HG03520 (cell line): ENCODE data around the gene ARID5A.

Experiments used
- ATAC-seq: cut with Tn5 transposase; IDR thresholded peaks from one replicate; pipeline ENCODE4 v1.9.1; 2021; ENCODE audit warnings: mild to moderate bottlenecking, moderate library complexity; ENCODE audit not compliant: unreplicated experiment

ARID5A gene

DNA sequence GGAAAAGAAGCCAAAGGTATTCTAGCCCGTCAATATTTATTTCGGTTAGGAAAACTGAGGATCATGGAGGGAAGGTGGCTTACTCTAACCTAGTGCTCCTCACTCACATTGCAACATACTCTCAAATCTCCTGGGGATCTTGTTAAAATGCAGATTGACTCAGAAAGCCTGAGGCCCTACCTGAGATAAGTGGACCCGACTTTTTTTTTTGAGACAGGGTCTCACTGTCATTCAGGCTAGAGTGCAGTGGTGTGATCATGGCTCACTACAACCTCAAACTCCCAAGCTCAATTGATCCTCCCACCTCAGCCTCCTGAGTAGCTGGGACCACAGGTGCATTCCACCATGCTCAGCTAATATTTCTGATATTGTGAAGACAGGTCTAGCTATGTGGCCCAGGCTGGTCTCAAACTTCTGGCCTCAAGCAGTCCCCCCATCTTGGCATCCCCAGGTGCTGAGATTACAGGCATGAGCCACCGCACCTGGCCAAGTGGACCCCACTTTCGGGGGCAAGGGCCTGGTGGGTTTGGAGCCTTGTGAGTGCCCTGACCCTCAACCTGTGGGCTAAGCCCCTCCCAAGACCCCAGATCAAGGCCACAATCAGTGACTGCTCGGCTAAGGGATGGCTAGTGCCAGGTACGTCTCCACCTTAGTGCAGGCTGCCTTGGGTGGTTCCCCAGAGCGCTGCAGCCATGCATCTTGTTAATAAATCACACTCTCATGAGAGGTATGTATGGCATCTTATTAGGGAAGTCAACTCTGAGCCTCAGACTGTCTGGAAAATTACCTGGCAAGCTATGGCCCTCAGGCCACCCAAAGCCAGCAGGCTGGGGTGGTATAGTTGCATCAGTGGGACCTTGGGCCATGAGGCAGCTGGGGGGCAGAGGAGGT is 30.3 kb upstream of the ARID5A start:
- ATAC-seq: no peak

DNA sequence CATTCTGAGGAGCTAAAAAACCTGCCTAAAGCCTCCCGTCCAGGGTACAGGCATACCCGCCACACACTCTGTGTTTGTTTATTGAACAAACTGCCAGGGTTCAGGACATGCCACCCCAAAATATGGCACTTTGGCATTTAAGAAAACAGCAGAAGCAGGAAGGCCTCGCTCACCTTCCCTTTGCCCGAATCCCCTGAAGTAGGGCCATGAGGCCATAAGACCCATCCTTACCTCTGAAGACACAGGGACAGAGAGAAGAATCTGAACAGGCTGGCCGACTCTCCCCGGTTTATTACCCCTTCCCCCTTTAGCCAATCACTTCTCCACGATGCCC is 29.7 kb upstream of the ARID5A start:
- no peak for ATAC-seq

DNA sequence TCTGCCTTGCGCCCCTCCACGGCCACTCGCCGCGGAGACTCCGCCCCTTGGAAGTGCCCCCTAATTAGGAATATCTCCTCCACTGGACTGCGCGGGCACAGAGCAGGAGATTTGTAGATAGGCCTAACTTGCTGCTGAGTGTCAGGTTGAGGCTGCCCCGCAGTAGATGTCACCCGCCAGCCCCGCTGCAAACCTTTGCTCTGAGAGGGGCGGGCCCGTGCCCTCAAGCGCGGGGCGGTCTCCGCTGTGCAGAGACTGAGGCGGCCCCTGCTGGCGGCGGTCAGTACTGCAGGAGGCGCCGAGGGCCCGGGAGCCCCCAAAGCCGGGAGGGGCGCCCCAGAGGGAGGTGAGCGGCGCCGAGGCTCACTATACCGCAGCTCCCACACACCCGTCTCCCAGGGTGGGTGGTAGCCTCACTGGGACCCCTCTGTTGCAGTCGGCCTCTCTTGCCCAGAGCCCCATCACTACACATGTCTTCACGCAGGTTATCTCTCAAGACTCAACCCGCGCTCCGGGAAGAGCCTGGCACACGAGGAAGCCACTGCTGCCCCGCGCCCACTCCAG is 28.5 kb upstream of the ARID5A start:
- ATAC-seq: no peak

DNA sequence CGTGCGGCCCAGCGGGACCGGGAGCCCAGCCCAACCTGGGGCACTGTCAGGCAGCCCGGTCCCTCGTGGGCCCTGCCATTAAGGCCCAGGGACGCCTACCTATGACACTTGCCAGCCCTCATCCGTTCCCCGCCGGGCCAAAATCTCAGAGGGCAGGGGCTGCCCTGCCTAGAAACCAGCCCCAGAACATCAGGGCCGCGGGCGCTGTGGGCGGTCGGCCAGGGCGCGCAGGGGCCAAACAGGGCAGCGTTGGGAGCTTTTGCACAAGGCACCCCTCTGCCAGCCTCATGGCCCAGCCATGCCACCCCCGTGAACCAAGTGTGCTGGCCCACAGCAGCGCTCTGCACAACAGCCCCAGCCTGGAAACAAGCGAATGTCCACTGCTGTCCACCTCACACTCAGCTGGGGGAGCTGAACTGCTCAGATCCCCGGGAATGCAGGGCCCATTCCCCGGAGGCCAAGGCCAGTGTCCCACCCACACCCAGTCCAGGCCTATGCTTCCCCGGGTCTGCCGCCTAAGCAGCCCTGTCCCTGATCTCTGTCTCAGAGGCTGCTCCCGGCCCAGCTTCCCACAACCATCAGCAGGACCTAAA is 27.9 kb upstream of the ARID5A start:
- no peak for ATAC-seq

DNA sequence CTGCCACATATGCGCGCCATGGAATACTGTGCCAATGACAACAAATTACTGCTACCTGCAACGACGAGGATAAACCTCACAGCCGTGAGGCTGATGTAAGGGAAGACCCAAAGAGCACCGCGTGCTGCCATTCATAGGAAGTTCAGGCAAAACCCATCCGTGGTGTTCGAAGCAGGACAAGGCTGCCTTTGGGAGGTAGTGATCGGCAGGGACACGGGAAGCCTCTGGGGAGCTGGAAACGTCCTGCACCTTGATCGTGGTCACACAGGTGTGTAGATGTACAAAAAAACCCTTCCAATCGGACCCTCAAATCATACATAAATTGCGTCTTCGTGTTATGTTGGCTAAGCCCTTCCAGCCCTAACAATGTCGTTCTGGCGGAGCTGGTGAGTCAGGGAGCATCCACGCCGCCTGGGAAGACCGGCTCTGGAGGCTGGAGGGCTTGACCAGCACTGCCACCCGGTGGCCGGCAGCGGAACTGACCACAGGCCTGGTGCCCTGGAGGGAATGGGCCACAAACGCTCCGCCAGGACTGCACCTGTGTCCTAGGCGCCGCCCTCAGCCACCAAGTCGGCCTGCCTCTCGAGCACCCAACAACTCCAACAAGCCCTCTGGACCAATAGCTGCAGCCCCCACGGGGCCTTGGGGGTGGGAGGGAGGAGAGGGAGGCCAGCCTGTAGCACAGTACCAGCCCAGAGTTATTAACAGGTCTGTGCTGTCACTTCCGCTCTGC is 27.3 kb upstream of the ARID5A start:
- ATAC-seq: no peak

DNA sequence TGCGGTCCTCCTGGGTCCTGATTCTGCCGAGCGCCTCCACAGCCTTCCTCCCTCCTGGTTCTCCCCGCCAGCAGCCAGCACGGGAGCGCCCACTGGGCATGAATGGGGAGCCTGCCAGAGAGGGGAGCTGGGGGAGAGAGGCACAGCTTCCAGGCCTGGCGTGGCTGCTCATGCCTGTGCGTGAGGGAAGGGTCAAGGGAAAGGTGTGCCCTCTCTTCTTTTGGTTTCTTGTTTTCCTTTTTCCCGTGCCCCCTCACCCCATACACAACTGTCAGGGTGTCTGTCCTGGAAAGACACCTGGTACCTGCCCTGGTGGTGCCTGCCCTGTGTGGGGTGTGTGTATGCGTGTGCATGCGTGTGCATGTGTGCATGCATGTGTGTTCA is 26.7 kb upstream of the ARID5A start:
- no peak for ATAC-seq

DNA sequence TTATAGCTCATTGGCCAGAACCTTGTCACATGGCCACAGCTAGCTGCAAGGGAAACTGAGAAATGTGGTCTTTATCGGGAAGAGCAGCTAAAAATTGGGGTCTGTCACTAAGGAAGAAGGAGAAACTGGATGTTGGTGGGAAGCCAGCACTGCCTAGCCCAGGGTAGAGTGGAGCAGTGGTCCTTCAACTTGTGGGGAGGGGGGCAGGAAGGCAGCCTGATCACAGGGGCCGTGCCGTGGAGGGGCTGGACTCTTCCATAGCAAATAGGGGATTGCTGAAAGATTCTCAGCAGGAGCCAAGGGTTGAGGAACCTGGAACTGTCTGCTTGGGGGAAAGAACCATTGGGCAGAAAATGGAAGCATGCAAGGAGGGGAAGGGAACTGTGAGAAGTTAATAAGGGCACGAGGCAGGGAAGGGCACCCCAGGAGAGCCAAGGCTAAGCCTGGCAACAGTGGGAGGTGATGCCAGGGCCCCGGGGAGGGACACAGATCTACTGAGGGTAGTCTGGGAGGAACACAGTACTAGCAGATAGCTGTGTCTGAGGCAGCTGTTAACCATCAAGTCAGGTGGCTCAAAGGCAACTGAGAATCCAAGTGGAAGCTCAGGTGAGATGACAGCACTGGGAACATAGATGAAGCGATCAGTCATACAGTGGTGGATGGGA is 25.5 kb upstream of the ARID5A start:
- no peak for ATAC-seq

DNA sequence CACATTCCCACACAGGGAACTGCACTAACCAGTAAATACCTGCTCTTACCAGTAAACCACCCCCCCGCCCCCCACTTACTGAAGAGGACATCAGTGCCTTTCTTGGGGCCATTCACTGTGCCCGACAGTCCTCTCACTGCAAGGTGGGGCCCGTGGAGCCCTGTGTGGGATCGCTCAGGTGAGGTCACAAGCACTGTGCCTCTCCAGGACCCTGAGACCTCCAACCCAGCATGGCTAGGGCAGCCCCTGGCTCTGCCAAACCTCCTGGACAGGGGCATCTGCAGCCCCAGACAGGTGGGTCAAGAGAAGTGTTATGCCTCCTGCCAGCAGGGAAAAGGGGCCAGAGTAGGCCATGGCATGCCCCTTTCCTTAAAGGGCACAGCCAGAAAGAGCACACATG is 24.7 kb upstream of the ARID5A start:
- no peak for ATAC-seq

DNA sequence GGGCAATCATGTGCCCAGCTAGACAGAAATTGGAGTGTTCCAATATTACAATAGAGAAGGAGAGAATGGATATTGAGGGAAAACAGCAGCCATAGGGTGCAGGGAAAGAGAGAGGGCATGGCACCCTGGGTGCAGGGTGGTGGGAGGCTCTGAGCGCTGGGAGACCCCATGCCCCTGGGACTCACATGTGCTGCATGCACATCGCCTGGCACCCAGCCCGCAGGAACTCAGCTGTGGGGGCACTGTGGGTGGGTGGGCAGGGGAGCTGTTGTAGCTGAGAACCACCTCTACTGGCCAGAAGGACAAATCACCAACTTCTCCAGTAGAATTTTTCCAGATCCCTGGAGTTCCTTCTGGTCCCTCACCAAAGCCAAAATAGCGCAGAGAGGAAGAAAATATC is 24.2 kb upstream of the ARID5A start:
- no peak for ATAC-seq

DNA sequence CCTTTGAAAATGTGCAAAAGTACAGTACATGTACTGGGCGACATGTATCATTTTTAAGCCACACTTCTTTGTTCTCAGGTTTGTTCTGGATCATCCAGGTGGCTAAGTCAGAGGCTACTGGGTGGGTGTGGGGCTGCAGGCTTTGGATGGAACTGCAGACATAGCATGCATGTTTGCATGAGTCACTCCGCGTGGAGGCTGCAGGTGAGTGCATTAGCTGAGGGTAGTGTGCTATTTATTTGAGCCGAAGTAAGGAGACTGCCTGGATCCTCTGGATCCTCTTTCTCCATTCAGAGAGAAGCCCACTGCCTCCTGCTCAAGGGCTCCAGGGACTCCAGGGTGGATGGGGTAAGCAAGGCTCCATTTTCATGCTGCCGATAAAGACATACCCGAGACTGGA is 22.0 kb upstream of the ARID5A start:
- ATAC-seq: no peak

DNA sequence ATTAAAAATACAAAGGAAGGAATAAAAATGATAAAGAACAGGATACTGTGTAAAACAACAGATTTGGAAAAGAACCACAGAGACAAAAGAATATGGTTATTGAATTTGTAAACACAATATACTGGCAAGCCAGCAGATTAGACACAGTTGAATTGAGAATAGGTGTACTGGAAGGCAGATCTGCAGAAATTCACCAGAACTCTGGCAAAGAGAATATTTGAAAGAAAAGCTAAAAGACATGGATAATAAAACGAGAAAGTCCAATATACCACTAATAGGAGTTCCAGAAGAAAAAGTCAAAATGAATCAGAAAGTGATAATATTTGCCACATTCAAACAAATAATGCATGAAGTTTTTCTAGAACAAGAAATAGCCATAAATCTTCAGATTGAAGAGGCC is 19.5 kb upstream of the ARID5A start:
- no peak for ATAC-seq

DNA sequence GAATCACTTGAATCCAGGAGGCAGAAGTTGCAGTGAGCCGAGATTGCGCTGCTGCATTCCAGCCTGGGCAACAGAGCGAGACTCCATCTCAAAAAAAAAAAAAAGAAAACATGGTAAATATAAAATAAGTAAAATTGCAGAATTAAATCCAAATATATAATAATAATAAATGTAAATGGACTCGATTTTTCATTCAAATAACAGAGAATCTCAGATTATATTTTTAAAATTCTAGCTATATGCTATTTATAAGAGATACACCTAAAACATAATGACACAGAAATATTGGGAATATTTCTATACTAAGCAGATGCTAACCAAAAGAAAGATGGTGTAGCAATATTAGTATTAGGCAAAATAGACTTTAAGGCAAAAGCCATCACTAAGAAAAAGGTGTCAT is 16.3 kb upstream of the ARID5A start:
- no peak for ATAC-seq

DNA sequence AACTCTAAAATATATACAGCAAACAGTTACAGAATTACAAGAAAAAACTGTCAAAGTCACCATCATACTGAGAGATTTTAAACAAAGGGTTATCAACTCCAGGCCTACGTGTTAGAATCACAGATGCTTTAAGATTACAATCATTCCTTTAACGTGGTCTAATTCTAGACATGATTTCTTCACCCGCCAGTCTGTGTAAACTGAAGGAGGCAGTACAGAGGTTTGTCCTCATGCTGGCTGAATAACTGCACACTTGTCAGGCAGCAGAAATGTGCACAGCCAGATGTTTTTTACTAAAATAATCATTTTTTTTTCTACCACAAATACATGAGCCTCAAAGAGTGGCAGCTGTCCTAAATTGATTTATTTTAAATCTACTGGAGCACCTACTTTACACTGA is 15.9 kb upstream of the ARID5A start:
- ATAC-seq: no peak

DNA sequence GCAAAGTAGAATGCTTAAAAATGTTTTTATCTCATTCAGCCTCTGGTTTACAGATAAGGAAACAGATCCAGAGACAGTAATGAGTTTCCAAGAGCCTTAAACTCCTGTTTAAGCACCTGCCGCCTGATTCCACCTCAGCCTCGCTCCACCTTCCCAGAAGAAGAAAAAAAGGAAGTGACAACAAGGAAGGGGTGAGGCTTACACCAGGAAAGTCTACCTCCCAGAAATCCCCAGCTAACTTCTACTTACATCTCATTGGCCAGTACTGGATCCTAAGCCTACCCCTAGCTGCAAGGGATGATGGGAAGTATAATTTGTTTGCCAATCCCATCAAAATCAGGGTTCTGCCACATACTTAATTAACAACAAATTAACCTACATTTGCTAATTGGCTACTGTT is 15.3 kb upstream of the ARID5A start:
- no peak for ATAC-seq

DNA sequence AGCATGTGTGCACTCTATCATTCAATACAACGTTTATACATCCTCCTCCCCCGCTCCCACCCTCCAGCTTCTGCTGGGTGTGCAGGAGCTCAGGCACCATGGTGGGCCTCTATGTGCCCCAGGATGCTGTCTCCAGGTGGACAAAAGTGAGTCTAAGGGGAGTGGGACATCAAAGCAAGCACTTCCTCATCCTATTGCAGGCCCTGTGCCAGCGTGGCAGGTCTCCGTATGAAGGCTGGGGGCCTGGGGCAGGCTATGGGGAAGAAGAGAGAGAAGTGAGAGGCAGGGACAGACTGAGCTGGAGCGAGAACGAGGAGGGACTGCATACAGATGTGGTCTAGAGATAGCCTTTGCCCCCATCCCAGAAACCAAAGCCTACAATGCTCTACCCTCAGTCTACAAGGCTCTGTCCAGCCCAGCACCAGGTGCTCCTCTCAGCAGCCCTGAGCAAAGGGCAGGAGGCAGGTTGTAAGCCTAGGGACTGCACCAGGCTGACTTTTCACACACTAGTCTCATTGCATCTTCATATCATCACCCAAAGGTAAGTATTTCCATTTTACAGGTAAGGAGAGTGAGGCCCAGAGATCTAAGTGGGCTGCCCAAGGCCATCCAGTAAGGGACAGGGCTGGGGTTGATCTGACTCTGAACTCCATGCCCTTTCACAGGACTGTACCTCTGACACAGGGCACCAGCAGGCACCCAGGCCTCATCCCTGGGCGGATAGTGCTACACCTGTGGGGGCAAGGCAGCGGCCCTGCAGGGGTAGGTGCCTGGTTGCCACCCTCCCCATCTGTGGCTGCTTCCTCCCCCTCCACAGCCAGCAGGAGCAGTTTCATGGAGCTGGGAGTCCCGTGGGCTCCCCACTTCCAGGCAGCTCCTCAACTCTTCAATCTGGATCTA is 14.0 kb upstream of the ARID5A start:
- ATAC-seq: no peak

DNA sequence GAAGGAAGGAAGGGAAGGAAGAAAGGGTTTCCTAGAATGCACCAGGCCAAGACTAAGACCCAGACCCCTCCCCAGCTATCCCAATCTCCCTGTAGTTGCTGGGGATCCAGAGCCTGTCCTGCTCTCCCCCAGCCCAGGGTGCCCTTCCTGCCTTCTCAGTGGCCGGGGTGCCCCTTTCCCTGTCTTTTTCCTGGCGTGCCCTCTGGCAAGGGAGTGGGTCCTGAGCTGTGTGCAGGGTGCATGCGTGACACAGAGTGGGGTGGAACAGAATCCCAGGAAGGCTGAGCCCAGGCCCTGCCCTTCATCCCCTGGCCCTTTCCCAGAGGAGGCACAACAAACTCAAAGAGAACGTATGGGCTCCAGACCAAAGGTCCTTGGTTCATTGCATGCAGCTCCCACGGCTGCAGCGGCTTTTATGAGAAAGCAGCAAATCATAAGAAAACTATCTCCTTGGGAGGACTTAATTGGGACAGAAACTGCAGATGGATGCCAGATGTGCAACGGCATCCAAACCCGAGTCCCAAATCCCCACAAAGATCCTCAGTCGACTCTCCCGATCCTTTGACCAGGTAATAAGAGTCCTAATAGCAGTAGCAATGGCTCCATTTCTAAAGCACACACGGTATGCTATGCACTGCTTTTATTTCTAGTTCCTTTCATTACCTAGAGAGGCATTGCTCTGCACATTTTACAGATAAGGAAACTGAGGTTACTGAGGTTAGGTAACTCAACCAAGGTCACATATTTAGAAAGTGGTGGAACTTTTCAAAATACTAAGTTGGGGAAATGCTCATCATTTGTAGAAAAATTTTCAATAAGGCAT is 12.7 kb upstream of the ARID5A start:
- no peak for ATAC-seq

DNA sequence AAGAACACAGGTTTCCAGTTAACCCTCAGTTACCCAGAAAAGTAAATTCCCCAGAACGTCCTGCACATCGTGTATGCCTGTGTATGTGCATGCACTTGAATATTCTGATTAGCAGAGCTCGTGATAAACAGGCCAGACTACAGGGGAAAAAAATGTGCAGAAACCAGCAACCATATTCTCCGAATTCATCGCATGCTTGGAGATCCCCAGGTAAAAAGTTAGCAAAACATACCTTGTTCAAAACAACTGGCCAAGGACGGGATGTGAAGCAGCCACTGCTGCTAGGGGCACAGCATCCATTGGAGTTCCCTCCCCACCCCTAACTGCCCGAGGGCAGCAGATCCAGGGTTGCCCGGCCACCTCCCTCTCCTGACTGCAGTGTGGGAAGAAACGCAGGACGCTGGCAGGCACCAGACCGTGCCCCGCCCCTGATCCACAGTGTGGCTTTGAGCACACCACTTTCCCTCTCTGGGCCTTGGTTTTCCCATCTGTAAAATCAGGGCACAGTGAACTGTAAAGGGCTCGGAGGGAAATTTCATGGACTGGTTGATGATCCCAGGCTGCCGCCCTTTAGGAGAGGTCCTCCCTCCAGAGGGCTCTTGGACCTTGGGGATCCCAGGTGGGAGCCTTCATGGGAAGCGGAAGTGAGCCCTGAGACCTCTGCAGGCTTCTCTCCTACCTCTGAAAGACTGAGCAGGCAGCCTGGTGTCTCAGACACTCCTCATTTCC is 11.9 kb upstream of the ARID5A start:
- no peak for ATAC-seq

DNA sequence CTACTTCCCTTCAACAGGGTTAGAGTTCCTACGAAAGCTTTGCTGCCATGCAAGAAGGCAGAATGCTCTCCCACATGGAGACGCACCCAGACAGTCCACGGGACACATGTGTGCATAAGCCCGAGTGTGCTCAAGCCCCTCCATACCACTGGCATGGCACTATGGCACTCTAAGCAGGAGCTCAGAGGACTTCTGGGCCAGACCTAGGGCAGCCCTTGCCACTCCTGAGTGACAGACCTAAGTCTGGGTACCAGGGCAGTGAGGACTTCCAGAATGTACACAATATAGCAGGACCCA is 11.4 kb upstream of the ARID5A start:
- ATAC-seq: no peak

DNA sequence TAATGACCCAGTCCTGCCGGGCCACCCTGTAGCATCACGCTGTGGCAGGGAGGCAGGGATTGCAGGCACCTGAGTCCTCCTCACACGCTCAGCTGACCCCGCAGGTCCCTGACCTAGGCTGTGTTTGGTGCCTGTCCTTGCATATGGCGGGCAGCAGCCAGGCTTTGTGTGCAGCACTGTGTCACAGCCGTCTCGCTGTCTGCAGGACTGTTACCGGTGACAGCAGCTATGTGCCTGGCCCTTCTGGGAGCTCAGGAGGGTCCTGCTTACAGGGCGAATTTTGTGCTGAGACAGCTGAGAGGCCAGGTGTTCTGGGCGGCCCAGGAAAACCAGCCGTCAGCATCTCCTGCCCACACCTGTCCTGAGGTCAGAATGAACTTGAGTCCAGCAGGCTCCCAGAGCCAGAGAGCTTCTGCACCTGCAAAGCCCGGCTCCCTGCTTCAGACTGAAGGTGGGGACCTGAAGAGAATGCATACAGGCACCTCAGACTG is 10.4 kb upstream of the ARID5A start:
- ATAC-seq: no peak
